ENCODE results near the gene SPTB.

SPTB gene

GRCh38 chr14:64846319-64846718, 33.4 kb downstream of the SPTB start:
- TF ChIP-seq, protein P1, sequence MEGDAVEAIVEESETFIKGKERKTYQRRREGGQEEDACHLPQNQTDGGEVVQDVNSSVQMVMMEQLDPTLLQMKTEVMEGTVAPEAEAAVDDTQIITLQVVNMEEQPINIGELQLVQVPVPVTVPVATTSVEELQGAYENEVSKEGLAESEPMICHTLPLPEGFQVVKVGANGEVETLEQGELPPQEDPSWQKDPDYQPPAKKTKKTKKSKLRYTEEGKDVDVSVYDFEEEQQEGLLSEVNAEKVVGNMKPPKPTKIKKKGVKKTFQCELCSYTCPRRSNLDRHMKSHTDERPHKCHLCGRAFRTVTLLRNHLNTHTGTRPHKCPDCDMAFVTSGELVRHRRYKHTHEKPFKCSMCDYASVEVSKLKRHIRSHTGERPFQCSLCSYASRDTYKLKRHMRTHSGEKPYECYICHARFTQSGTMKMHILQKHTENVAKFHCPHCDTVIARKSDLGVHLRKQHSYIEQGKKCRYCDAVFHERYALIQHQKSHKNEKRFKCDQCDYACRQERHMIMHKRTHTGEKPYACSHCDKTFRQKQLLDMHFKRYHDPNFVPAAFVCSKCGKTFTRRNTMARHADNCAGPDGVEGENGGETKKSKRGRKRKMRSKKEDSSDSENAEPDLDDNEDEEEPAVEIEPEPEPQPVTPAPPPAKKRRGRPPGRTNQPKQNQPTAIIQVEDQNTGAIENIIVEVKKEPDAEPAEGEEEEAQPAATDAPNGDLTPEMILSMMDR (conservative IDR thresholded peaks at IDR 0.05) = no peak
- no peak overlapping the region for H3K27ac ChIP-seq

GRCh38 chr14:64845878-64846277, 33.8 kb downstream of the SPTB start:
- H3K27ac ChIP-seq = no peak overlapping the region
- TF ChIP-seq, protein P1 (conservative IDR thresholded peaks at IDR 0.05) = no peak

DNA sequence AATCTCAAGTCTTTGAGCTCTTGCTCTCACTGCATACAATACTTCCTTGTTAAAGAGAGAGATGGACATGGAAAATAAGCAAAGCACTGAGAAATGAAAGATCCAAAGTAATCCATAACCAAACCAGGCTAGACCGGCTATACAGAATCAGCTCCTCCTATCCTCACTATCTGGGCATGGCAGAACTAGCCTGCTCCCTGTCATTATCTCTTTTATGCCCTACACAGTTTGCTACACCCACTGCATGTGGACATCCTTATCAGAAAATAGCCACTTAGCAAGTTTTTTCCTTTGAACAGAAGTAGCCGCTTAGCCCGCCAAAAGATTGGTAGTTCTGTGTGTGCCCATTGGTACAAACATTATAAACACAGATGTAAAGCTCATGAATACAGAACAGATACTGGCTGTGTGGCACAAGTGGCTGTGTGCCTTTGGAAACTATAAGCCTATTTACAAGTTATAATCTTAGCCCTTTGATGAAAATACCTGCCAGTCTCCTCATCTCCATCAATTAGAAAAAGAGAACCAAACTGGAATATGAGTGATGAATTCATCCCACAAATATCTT, 34.7 kb downstream of the SPTB start:
- TF ChIP-seq, protein P1 (conservative IDR thresholded peaks at IDR 0.05) = no peak
- no peak overlapping the region for H3K27ac ChIP-seq

DNA sequence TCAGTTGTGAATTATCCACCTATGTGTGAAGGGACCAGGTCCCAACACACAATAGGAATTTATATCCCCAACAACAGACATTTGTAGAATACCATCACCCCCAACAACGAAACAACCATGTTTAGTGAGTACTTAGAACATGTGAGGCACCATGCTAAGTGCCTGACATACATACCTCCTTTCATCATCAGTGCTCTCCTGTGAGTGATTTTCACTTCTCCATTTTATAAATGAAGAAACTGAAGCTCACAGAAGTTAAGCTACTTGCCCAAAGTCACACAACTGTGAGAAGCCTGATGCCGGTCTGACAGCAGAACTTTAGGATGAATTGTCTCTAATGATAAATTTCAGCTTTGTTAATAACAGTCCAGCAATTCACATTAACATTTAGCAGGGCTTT, 35.4 kb downstream of the SPTB start:
- TF ChIP-seq, protein P1 (conservative IDR thresholded peaks at IDR 0.05) = no peak
- H3K27ac ChIP-seq = no peak overlapping the region

- H3K27ac ChIP-seq = no peak overlapping the region
- TF ChIP-seq, protein P1 (conservative IDR thresholded peaks at IDR 0.05) = no peak
These were observed 36.2 kb downstream of the SPTB start for GRCh38 chr14:64843548-64843947.

GRCh38 chr14:64841772-64842750, 37.6 kb downstream of the SPTB start:
- H3K27ac ChIP-seq = no peak overlapping the region
- TF ChIP-seq, protein P1 (conservative IDR thresholded peaks at IDR 0.05) = no peak

DNA sequence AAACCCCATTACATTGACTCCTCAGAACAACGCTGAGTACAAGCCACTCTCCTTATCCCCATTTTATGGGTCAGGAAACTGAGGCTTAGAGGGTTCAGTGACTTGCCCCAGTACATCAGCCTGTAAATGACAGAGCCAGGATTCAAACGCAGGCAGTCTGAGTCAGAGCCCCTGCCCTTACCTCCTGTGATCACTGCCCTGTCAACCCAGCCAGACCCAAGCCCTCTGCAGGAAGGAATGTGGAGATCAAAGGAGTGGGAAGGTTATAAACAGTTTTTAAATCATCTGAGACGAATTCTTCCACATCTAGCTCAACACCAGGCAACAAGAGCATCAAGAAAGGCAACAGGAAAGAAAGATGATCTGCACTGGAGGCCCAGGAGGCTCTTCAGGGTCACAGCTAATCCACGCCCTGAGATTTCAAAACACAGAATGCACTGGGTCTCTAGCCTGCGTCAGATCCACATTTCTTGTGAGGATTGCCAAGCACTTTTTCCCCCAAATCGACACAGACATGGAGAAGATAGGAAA, 38.5 kb downstream of the SPTB start:
- no peak overlapping the region for H3K27ac ChIP-seq

More for the DNA sequence above, 38.5 kb downstream of the SPTB start:
- TF ChIP-seq, protein P1 (conservative IDR thresholded peaks at IDR 0.05) = no peak
